ENCODE data around the gene BCL6B.

Gene BCL6B

DNA sequence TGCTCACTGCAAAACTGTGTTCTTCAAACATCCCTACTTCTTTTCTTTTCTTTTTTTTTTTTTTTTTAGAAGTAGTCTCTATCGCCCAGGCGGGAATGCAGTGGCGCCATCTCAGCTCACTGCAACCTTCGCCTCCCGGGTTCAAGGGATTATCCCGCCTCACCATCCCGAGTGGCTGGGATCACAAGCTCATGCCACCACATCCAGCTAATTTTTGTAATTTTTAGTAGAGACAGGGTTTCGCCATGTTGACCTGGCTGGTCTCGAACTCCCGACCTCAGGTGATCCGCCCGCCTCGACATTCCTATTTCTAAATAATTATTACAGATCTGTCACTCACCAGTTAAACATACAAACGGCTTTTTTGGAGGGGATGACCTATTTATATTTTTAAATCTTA is 11.4 kb upstream of the BCL6B start:
- DNase-seq = no peak

- no peak for DNase-seq
Observed at GRCh38 chr17:7011942-7012254, 11.0 kb upstream of the BCL6B start.

DNA sequence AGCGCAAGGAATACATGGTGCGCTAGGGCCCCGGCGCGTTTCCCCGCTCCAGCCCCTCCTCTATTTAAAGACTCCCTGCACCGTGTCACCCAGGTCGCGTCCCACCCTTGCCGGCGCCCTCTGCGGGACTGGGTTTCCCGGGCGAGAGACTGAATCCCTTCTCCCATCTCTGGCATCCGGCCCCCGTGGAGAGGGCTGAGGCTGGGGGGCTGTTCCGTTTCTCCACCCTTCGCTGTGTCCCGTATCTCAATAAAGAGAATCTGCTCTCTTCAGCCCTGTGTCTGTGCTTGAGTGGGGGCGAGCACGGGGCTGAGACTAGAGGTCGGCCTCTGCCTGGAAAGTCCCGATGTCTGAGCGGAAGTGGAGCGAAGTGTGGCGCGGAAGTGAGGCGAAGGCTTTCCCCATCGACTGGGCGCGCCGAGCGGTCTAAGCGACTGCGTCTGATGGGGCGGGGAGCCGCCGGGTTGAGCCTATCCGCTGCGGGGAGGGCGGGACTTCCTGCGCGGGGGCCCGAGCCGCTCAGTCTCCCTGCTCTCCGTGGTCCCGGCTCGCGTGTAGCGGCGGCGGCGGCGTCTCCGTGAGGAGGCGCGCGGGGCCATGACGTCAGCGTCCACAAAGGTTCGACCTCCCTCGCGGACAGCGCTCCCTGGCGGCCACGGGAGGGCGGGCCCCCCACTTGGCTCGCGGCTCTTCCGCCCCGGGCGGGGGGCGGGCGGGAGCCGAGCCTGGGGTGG is 8.4 kb upstream of the BCL6B start:
- DNase-seq = peak; percentile 98

DNA sequence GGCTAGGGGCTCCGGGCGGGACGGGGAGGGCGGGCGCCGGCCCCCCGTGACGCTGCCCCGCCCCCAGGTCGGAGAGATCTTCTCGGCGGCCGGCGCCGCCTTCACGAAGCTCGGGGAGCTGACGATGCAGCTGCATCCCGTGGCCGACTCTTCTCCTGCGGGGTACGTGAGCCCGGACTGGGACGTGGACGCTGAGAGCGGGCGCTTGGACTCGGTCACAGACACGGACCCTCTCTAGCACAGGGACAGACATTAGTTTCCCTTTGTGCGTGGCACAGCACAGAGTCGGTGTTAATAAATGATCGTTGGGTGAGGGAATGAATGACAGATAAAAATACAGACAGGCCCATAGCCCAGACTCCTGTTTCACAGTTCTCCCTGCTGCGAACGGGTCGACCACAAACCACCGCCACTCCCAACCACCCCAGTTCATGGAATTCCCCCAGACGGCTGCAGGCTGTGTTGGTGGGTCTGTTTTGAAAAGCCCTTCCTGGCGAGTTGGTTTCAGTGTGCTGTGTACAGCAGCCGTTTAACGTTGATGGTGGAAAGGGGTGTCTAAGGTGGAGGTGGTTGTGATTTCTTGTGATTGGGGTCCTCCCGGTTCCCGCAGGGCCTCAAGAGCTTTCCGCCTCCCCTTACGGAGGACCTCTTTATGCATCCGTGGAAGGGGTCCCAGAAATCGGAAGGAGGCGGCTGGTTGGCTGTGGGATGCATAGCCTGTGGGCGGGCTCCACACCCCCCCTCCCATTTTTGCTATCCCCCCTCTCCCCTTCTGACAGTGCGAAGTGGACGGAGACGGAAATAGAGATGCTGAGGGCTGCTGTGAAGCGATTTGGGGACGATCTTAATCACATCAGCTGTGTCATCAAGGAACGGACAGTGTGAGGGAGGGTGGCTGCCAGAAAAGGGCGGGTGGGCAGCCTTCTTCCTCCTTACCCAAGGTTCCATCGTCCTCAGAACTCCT is 7.6 kb upstream of the BCL6B start:
- DNase-seq = peak; percentile 91

GRCh38 chr17:7016418-7016817 is 6.4 kb upstream of the BCL6B start:
- no peak for DNase-seq

DNA sequence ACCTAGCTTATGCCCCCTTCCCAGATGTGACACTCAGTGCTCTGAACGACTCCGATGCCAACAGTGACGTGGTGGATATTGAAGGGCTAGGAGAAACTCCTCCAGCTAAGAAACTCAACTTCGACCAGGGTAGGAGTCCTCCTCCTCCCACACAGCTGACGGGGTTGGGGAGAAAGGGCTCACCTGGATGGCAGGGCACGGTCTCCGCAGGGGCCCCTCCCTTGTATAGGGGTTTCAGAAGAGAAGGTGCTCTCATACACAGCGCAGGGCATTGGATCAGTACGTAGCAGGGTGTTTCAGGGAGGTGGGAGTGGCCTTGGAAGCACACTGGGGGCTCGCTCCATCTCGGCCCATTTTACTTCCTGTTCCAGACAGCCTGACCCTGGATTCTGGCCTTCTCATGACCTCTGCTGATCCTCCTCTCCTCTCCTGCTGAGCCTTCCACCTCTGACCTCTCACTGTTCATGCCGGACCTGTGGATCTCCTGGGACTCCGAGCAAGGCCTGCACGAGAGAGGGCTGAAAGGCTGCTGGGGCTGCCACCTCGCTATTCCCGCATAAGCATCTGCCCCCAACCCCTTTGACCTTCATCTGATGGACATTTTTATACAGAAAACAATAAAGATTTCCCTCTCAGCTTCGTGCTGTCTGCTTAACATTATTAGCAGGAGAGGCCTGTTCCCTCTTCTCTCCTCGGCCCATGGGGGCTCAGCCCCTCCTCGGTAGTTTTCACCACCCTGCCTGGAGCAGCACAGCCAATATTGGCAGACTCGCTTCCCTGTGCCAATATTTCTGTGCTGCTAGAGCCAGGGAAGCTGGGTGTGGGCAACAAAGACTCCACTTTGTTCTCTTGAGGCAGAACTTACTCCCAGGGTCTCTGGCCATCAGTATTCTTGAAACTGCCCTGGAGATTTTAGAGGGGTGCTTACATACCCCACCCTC is 5.7 kb upstream of the BCL6B start:
- DNase-seq = no peak

GRCh38 chr17:7017827-7018200 is 5.0 kb upstream of the BCL6B start:
- peak; percentile 43 for DNase-seq

DNA sequence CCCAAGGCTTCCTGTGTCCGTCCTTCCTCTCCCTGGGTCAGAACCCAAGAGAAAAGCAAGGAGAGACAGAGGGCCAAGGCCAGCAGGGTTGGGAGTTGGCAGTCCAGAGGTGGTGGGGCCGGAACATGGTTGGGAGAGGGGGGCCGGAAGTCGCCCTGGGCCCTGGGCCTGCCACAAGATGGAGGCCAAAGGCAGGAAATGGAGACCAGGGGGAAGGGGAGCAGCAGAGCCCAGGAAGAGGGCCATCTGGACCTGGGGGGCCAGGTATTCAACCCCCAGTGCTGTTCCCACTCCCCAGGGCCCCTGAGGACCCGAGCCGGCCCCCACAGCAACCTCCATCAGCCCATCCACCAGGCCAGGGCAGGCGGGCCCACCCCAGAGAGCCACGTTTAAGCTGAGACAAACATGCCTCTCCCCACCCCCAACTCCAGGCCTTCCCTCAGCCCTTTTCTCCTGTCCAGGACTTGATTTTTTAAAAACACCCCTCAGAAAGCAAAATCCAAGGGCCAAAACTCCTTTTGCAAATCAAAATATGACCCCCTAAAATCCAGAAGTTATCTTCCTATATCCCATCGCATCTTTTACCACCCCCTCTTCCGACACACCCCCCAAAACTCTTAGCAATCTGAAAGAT is 4.4 kb upstream of the BCL6B start:
- no peak for DNase-seq

DNA sequence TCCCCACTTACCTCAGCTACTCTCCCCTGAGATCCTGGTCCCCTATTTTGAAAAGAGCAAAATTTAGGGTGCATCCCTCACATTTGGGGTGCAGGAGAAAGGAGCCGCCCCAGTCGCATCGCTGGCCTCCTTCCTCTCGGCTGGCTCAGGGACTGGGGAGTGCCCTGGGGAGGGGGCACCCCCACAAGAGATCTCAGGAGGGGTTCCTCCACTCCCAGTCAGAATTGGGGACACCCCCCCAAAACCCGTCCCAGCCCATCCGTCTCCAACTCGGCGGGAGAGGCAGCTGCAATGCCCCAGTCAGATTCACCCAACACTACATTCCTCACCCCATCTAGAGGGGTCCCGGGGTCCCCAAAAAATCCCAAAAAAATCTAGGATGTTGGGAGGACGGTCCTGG is 3.5 kb upstream of the BCL6B start:
- no peak for DNase-seq

DNA sequence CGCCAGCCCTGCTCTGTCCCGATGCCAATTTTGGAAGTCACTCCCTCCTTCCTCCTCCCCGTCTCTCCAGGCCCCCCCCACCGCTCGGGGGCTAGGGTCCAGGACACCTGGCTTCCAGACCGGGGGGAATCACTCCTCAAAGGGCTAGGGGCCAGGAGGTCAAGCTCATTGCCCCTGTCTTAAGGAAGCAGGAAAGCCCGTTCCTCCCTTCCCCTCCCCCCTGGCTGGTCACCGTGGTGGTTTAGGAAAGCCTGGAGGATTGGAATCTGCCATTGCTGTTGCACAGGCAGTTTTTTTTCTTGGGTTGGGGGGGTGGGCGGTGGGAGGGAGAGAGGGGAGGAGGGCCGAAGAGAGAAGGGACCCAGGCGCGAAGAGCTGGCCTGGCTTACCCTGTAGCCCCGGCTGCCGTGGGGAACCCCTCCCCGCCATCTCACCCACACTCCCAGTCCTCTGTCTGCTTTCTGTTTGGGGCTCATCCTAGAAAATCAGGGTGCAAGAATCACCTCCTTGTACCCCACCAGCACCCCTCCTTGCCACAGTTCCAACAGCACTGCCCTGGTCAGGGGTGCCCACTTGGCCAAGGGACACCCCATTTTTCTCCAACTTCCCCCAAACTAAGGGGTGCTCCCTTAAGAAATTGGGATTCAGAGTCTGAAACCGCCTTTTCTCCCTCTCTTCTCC is 2.9 kb upstream of the BCL6B start:
- DNase-seq = no peak

DNA sequence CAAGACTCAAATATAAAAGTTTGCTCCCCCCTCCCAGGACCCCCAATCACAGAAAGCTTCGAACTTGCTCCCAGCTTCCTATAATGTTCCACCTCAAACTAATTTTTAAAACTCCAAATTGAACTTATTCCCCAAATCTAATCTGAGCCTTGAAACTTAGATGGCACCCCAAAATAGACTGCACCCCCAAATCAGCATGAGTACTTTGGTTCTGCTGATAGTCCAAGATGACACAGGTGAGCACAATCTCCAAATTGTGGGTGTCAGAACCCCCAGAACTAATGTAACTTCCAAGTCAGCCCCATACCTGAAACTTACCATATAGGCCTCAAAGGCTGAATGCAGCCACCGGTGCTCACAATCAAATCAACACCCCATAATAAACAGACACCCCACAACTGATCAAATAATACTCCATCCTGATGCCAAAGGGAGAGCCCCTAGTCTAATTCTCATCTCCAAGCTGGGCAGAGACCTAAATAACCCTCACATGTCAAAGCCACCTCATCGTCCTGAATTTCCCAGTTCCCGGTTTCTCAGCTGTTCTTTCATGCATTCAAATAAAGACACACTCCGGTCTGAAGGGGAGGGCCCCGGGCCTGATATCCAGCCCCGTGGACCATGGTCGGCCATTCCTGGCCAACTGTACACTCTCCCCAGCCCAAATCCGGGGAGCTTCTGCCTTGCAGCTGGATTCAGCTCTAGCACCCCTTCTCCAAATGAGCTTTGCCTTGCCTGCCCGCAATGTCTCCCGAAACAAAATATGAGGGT is 1.8 kb upstream of the BCL6B start:
- DNase-seq = no peak

GRCh38 chr17:7021993-7022778 is 664 bp upstream of the BCL6B start:
- peak; percentile 83 for DNase-seq

GRCh38 chr17:7023576-7024401 is 939 bp downstream of the BCL6B start:
- DNase-seq = peak; percentile 94

GRCh38 chr17:7024402-7024785 is 1.5 kb downstream of the BCL6B start:
- no peak for DNase-seq

GRCh38 chr17:7025245-7025644 is 2.4 kb downstream of the BCL6B start:
- no peak for DNase-seq

GRCh38 chr17:7026471-7027115 is 3.7 kb downstream of the BCL6B start:
- no peak for DNase-seq

DNA sequence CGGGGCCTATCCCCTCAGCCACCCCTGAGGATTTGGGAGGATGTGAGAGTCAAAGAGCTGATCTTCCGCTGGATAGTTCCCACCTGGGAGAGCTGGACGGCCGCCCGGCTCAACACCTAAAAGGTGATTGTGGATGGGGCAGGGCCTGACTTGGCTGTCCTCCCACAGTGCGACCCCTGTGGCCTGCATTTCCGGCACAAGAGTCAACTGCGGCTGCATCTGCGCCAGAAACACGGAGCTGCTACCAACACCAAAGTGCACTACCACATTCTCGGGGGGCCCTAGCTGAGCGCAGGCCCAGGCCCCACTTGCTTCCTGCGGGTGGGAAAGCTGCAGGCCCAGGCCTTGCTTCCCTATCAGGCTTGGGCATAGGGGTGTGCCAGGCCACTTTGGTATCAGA is 4.5 kb downstream of the BCL6B start:
- no peak for DNase-seq

- DNase-seq = no peak
Observed at GRCh38 chr17:7029096-7029495, 6.2 kb downstream of the BCL6B start.

- peak; percentile 70 for DNase-seq
Observed at GRCh38 chr17:7029659-7030058, 6.8 kb downstream of the BCL6B start.

All from activated CD4-positive, alpha-beta T cell treated with anti-CD3 and anti-CD28 coated beads, Interleukin-2, amount 50 U/mL, for 16 hours (primary cell).